NCI-H748 (cell line): ENCODE data around the gene KDM5C.

Experiments used
- DNase-seq: peaks from one replicate; lab custom pipeline; 2025; ENCODE audit not compliant: unreplicated experiment; lab: John Stamatoyannopoulos, UW

KDM5C gene

DNA sequence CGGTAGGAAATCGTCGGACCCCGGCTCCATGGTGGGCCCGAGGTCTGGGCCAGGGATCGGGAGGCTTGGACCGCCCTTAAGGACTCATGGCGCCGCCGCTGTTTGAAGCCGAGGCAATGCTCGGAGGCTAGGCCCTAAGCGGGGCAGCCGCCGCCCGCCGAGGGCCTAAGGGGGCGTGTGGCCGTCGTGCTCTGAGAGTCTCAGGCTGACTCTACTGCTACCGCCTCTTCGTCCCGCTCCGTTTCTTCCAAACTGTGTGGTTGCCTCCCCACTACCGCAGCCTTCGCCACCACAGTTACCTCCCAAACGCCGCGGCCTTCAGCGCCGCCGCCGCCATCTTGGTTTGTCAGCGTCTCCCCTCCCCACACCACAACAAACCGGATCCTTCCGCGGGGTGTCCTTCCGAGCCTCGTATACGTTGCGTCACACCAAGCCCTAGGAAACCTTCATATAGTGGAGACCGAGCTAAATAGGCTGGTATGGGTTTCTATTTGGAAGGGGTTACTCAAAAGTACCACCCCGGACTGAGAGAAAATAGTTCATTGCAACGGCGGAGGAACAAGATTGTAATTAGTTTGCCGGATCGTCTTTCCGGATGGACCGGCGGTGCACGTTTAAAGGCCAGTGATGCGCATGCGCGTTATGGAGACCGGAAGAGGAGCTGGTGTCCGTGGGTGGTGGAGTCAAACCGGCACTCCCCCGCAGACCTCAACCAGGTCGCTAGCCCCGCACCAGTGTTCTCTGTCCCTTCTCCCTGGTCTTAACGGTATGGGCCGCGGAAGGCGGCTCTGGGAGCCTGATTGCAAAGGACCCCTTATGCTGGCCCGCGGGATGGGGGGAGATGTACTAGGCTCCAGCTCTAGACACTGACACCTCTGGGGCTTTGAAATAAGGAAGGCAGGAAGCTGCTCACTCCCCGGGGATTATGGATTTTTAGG is at the start of gene KDM5C:
Gene KDM5C (minus strand): TSS at position 348 of the 938 bp plus-strand sequence. CDS start 318 bp downstream, at position 30.
- peak; percentile 94 for DNase-seq

DNA sequence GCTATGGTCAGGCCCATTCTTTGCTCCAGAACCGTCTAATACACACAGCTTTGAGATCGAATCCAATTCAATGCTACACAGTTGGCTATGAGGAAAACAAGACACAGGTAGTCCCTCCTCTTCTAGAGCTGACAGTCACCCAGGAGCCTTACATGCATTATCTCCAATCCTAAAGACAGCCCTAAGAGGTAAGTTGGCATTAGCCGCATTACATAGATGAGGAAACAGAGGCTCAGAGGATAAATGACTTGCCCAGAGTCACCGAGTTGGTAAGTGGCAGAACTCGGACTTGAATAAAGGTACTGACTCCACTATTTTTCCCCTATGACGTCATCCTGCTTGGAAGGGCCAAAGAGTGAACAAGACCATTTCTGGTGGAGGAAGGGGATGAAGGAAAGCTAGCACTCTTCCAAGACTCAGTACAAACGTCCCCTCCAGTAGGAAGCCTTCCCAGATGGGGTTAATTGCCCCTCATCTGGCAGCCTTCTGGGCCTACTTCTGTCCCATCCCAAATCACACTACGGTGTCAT is 47.9 kb upstream of the KDM5C start:
- DNase-seq, result no peak

DNA sequence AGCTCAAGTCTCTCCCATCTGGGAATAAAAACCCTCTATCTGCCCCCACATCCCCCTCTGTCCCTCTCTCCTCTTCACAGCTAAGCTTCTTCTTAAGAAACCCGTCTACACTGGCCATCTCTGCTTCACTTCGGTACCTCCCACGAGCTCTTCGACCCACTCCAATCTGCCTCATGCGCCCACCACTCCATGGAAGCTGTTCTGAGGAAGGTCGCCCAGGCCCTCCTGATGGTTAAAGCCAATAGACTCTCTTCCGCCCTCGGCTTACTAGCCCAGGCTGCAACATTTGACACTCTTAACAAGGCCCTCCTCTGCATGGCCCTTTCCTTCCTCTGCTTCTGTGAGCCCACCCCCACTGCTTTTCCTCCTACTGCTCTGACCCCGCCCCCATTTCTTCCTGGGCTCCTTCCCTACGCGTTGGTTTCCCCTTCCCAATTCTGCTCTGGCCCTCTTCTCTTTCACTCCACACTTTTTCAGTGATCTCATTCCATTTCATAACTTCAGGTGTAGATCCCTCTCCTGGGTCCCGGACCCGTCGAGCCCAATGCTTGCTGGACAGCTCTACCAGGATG is 44.6 kb upstream of the KDM5C start:
- DNase-seq, result no peak

DNA sequence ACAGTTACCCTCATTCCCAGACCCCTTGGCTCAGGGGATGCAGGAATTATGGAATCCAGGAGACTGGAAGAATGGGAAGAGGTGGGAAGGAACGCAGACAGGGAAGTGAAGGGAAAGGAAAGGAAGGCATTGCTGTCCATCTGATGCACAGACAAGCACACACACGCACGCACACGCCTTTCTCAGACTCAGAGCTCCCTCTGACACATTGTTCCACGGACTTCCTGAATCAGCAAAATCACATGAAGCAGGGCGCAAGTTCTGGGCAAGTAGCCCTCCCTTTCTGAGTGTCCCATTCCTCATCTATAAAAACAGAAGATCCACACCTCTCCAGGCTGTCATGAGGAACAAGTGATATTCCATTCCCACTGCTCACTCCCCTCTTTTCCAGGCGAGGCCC is 43.2 kb upstream of the KDM5C start:
- DNase-seq, result no peak

GRCh38 chrX:53266914-53267313 is 41.9 kb upstream of the KDM5C start:
- DNase-seq, result no peak

GRCh38 chrX:53265771-53266574 is 41.0 kb upstream of the KDM5C start:
- no peak for DNase-seq

DNA sequence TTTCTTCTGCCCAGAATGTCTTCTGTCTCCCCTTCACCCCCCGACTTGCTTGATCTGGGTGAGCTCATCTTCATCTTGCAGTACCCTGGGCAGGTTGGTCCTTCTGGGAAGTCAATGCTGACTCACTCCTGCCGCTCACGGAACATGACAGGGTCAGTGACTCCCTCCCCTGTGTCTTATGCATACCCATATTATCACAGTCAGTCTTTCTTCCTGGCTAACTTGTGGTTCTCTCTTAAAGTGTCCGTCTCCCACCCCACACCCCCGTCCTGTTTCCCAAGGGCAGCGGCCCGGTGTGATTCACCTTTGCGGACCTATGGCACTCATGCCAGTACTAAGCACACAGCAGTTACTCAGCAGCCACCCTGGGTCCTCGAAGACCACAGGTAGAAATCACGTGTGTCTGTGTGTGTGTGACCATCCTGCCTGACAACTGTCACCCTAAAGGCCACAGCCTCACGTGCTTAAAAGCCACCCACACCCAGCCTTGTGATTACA is 38.6 kb upstream of the KDM5C start:
- no peak for DNase-seq

GRCh38 chrX:53262918-53263394 is 37.9 kb upstream of the KDM5C start:
- DNase-seq, result no peak

- peak; percentile 38 for DNase-seq
Observed at GRCh38 chrX:53262189-53262917, 37.3 kb upstream of the KDM5C start.

DNA sequence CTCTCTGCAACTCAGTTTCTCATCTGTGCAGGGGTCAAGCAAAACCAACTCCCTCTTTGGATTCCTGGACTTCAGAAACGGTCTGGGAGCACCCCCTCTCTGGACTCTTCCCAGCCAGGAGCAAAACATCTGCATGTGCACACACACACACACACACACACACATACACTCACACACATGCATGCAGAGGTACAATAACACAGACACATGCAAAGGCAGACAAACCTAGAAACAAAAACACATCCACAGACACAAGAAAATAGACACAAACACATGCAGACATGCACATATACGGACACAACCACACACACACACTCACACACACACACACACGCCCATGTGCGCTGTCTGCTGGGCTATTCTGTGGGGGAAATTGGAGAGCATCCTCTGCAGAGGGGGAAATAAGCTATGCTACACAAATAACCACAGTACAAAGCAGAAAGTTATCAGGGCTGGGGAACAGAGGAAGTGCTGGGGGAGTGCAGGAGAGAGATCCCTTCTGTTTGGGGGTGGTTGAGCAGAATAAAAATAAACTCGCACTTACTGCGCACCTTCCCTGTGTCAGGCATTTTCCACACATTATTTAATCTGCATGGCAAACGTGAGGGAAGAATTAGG is 36.5 kb upstream of the KDM5C start:
- DNase-seq, result no peak

GRCh38 chrX:53260836-53261235 is 35.8 kb upstream of the KDM5C start:
- DNase-seq, result no peak

- DNase-seq, result no peak
Observed at GRCh38 chrX:53257670-53258423, 32.8 kb upstream of the KDM5C start.

GRCh38 chrX:53257166-53257565 is 32.2 kb upstream of the KDM5C start:
- no peak for DNase-seq

DNA sequence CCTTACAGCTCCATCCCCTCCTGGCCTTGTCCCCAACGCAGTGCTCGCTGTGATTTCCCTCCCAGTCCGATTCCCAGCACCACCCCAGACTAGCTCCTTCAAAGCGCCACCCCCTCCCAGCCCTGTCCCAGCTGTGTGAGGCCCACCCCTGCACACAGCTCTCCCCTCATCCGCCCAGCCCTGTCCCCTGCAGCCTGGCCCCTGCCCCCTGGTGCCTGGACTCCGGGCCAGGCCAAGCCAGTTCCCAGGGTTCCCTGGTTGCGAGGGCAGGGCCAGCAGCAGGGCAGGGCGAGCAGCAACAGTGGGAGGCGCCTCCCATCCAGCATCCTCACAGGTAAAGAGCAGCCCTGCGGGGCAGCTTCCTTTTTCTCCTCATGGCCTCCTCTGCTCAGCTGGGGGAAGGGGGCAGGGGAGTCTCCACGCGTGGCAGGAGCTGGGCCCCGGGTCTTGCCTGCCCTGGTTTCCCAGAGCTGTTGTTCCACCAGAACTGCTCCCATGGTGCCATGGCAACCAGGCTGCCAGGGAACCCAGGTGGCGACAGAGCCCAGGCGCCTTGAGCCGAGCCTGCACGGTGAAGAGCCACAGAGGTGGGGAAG is 31.5 kb upstream of the KDM5C start:
- peak; percentile 30 for DNase-seq

- DNase-seq, result no peak
Observed at GRCh38 chrX:53255738-53256191, 30.8 kb upstream of the KDM5C start.

DNA sequence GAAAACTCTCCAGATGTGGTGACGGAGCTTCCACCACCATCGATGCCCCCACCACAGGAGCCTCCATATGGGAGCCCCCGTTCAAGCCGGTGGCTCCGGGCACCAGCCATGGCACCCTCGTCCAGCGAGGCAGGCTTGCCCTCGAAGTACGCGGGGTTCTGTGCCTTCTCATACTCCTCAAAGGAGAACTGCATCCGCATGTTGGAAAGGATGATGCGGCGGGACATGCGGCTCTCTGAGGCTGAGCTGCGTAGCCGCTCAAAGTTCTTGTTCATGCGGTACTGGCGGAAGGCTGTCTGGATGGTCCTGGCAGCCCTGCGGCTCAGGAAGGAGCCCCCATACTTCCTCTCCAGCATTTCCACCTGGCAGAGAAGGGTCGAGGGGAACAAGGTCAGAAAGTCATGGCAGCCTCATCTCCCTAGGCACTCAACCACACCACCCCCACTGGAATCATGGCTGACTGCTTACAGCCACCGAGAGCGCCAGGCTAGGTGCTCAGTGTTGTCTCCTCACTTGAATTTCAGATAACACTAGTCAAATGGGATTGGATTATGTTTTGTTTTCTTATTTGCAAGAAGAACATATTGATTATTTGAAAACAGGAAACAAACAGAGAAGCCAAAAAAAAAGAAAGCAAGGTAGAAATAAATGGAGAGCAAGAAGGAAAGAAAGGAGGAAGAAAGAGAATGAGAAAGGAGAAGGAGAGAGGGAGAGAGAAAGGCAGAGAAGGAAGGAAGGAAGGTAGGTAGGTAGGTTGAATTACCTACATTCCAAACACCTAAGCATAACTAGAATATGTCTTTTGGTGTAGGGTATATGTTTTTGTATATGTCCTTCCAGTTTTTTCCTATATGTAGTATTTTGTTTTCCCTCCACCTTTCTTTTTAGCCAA is 29.8 kb upstream of the KDM5C start:
- DNase-seq, result no peak

DNA sequence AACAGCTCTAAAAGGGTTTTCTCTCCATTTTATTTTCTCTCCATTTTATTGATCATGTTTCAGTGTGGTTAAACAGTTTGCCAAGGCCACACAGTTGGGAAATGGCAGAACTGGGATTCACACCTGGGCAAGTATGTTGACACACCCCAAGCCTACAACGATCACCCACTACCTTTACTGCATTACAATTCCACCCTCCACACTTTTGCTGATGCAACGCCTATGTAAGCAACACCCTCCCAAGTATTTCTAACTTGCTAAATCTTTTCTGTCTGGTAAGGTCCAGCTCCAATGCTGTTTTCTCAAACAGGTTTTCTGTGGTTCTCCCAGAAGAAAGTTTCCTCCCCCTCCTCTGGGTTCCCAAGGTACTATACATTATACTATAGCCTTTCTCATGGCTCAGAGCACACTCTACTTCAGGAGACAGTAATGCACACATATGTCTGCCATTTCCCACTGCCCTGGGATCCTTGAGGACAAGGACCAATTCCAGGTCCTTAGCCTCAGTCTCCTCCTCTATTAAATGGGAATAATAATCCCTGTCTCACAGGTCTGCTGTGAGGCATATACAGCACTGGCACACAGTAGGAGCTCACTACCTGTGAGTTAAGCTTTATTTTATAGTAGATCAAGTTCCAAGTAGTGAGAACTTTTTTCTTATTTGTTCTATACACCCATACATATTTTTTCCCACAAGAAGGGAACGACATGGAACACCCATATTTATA is 28.4 kb upstream of the KDM5C start:
- no peak for DNase-seq
